HuH-7.5 (cell line): ENCODE results near the gene RETREG2.
A peak's percentile ranks its signal among the peaks of the same experiment; 100 is the strongest.

ENCODE experiments used
- DNase-seq: peaks from one replicate; pipeline ENCODE4 v3.0.0; 2011; ENCODE audit warnings: low spot score

RETREG2 gene

DNA sequence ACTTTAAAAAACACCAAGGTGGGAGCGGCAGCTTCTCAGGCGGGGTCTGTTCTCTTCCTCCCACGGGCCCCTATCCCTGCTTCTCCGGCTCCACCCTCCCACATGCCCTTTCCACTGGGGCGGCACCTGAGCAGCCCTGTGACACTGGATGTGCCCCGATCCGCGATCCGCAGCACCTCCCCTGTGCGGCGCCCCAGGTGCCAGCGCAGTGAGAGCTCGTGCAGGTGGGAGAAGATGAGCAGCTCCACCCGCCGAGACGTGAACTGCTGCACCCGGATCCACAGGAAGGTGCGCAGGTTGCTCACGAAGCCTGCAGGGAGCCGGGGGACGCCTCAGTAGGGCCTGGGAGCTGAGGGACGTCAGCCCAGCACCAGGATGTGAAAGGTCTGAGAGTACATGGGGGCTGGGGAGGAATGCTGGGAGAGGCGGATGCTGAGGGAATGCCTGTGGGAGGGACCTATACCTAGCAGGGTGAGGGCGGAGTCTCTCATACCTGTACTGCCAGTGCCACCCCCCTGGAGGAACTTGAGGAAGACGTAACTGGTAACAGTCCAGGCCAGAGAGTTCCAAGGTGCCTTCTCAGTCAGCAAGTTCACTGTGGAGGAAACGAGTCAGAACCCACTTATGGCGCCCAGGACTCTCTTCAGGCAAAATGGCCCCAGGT lies 37.9 kb downstream of the RETREG2 start:
- no peak for DNase-seq

GRCh38 chr2:219216535-219216915 lies 38.5 kb downstream of the RETREG2 start:
- DNase-seq = no peak

- DNase-seq = peak; percentile 49
These were observed 40.2 kb downstream of the RETREG2 start for GRCh38 chr2:219218217-219218731.

DNA sequence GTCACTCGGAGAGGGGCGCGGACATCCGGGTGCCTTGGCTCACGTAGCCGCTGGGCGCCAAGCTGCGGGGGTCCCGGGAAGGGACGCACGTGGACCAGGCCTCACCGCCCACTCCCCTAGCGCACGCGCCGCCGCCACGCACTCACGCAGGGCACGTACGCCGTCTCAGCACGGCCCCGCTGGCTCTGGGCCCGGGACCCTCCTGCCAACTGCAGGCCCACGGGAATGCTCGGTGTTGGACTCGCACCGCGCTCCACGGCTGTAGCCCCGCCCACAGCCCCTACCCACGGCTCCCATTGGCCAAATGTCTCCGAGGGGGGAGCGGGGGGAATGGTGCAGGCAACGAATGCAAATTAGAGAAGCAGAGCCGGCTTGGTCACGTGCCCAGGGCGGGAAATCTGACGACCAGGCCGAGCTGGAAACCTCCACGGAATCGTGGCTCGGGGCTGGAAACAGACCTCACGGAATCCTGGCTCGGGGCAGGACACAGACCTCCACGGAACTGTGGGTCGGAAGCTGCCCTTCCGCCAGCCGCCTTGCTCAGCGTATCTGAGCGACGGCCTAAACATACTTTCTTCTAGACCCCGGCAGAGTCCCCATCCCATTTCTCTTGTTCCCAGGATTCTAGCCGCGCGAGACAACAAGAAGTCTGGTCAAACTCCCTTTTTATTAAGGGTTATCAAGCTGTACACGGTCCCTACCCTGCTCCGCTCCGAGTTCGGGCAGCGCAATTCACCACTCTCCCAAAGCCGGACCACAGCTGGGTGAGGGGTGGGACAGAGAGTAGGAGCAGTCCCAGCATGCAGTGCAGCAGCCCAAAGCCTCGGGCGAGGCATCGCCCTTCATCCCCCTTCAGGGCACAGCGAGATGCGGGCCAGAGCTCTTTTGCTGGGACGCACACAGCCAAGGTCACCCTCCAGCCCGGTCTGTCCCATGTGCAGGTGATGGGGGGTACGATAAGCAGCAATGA lies 40.9 kb downstream of the RETREG2 start, which contains the start of gene ABCB6:
Gene ABCB6, minus strand, starts transcription at position 227 of the 970 bp plus-strand sequence. CDS start 285 bp downstream, outside the sequence.
- peak; percentile 97 for DNase-seq

DNA sequence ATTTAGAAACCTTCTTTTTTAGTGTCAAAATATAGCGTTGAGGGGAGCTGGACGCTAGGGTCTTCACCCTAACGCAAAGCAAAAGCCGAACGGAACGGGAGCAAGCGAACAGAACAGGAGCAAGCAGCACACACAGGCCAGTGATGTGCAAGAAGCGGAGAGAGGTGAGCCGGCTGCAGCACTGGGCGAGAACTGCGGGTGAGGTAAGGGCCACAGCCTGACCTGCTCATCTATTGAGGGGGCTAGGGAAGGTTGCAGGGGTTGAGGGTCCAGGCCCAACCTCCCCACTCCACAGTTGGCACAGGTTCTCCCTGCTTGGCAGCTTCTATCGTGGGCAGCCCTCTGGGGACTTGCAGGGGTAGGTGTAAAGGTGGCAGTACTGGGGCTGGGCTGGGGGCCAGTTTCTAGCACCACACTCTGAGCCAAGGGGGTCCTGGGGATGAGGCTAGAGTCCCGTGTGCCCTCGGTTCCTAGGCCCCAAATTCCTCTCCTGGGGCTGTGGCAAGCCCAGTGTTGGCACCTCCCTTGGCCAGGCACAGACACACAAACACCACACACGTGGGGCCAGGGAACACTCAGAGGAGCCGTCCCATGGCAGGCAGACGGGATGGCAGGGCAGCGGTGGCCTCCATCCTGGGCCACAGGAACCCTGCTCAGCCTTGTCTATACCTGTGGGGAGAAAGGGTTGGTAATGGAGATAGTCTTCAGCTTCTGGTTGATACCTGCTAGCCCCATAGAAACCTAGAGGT lies 41.9 kb downstream of the RETREG2 start:
- DNase-seq = no peak

- no peak for DNase-seq
These were observed 42.8 kb downstream of the RETREG2 start for GRCh38 chr2:219220652-219221402.

GRCh38 chr2:219221957-219222518 lies 44.0 kb downstream of the RETREG2 start:
- DNase-seq = no peak

GRCh38 chr2:219223831-219224610 lies 45.9 kb downstream of the RETREG2 start:
- no peak for DNase-seq

DNA sequence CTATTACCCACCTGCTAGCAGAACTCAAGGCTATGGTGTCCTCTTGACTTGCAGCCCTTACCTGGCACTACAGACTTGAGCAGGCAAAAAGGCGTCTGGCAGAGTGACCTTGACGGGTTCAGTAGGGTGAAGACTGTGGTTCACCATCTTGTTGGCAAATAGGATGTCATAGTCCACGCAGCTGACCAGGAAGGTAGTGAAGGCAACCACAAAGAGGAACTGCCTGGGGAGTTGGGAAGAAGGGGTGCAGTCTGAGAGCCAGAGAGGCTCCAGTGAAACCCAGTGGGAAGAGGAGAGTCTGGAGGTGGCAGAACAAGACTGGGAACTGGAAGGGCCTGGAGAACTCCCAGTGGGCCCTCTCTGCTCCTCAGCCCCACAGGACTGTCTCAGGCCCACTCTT lies 47.3 kb downstream of the RETREG2 start:
- DNase-seq = no peak

- DNase-seq = no peak
These were observed 50.2 kb downstream of the RETREG2 start for GRCh38 chr2:219228041-219228910.

- DNase-seq = no peak
These were observed 50.8 kb downstream of the RETREG2 start for GRCh38 chr2:219228911-219229304.

- DNase-seq = peak; percentile 98
These were observed 51.4 kb downstream of the RETREG2 start, which contains the start of the genes ANKZF1 and ATG9A for GRCh38 chr2:219229305-219230058. Gene ANKZF1, plus strand, starts transcription at chr2:219229806. Its CDS starts 452 bp downstream, at chr2:219230258. Gene ATG9A, minus strand, starts transcription at chr2:219229636. Its CDS starts 1,612 bp downstream, at chr2:219228024.

DNA sequence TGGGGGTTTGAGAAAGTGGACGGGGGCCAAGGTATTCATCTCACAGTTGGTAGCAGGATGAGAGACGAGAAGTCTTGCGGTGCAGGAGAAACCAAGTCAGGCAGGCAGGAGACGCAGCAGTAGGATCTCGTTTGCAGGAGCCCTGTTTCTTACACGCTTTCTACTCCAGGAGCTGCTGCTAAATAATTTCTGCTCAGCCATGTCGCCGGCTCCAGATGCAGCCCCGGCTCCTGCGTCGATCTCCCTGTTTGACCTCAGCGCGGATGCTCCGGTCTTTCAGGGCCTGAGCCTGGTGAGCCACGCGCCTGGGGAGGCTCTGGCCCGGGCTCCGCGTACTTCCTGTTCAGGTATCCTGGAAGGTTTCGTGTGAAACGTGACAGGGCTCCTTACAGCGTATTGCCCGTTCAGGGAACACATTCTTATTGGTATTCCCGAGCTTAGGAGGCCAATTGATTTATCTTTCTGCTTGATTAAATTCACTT lies 52.0 kb downstream of the RETREG2 start:
- DNase-seq = peak; percentile 59

DNA sequence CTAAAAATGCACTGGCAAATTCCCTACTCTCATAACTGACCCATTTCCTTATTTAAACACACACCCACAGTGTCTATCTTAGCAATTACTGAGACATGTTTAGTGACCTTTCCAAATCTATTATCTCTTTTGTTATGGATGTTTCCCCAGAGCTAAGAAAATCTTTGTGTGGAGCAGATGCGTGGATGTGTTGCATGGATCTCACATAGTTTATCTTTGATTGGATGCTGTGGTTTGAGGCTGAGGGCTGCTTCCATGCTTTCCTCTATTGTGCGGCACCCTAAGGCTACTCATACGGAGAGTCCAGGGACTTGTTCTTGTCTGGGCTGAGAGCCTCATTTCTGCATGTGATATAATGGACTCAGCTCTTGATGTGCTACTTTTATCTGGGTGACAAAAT lies 56.3 kb downstream of the RETREG2 start:
- DNase-seq = no peak
